ENCODE data around the gene MACO1. TPM values are rescaled to one million over a fixed set of nuclear protein-coding genes. Genes with fewer than 3 reads are reported as not detected.
"Not testable (repeated sequence)": the region's sequence is repeated elsewhere in the genome, so short reads cannot be mapped to it uniquely, and the experiment has no call there.

The MACO1 gene
- total RNA-seq, 1 donor from 2014 or later, result 16.8 TPM

GRCh38 chr1:25486602-25487001 lies 55.9 kb downstream of the MACO1 start:
- DNase-seq (ENCODE audit: low read depth in 2 of 2), result peak in 1 of 2 donors; percentile 12

- peak in 1 of 2 donors; percentile 25 for DNase-seq (ENCODE audit: low read depth in 2 of 2)
Observed at GRCh38 chr1:25487628-25488027, 56.9 kb downstream of the MACO1 start.

GRCh38 chr1:25492323-25492722 lies 61.6 kb downstream of the MACO1 start:
- DNase-seq (ENCODE audit: low read depth in 2 of 2), result no peak

GRCh38 chr1:25494952-25495351 lies 64.3 kb downstream of the MACO1 start:
- no peak for DNase-seq (ENCODE audit: low read depth in 2 of 2)

GRCh38 chr1:25500694-25501093 lies 70.0 kb downstream of the MACO1 start:
- no peak for DNase-seq (ENCODE audit: low read depth in 2 of 2)

- DNase-seq (ENCODE audit: low read depth in 2 of 2), result no peak
Observed at GRCh38 chr1:25501235-25502058, 70.8 kb downstream of the MACO1 start.

- DNase-seq (ENCODE audit: low read depth in 2 of 2), result peak in 1 of 2 donors; percentile 35
Observed at GRCh38 chr1:25502957-25503356, 72.3 kb downstream of the MACO1 start.

GRCh38 chr1:25503551-25504426 lies 73.1 kb downstream of the MACO1 start:
- peak in 1 of 2 donors; percentile 48 for DNase-seq (ENCODE audit: low read depth in 2 of 2)

GRCh38 chr1:25504706-25505595 lies 74.3 kb downstream of the MACO1 start:
- DNase-seq (ENCODE audit: low read depth in 2 of 2), result no peak

GRCh38 chr1:25505656-25506385 lies 75.1 kb downstream of the MACO1 start:
- DNase-seq (ENCODE audit: low read depth in 2 of 2), result no peak

GRCh38 chr1:25506566-25507463 lies 76.1 kb downstream of the MACO1 start:
- DNase-seq (ENCODE audit: low read depth in 2 of 2), result not testable (repeated sequence)

- no peak for DNase-seq (ENCODE audit: low read depth in 2 of 2)
Observed at GRCh38 chr1:25513666-25514065, 83.0 kb downstream of the MACO1 start.

GRCh38 chr1:25515033-25515432 lies 84.3 kb downstream of the MACO1 start:
- DNase-seq (ENCODE audit: low read depth in 2 of 2), result no peak

- DNase-seq (ENCODE audit: low read depth in 2 of 2), result no peak
Observed at GRCh38 chr1:25516686-25517085, 86.0 kb downstream of the MACO1 start.

- DNase-seq (ENCODE audit: low read depth in 2 of 2), result no peak
Observed at GRCh38 chr1:25517476-25518394, 87.0 kb downstream of the MACO1 start.

GRCh38 chr1:25519624-25520023 lies 88.9 kb downstream of the MACO1 start:
- DNase-seq (ENCODE audit: low read depth in 2 of 2), result no peak

GRCh38 chr1:25520446-25521061 lies 89.9 kb downstream of the MACO1 start:
- DNase-seq (ENCODE audit: low read depth in 2 of 2), result peak; percentile 47 to 66

- no peak for DNase-seq (ENCODE audit: low read depth in 2 of 2)
Observed at GRCh38 chr1:25522031-25522655, 91.4 kb downstream of the MACO1 start.
